ENCODE data around the gene FRYL. TPM values are rescaled to one million over a fixed set of nuclear protein-coding genes. Genes with fewer than 3 reads are reported as not detected.

Gene FRYL
- total and polyA plus RNA-seq, 2 of the 8 experiments (the other 6 are each of a cell fraction or from before 2014, with no cell fraction given): 8.0 to 36.5 TPM

DNA sequence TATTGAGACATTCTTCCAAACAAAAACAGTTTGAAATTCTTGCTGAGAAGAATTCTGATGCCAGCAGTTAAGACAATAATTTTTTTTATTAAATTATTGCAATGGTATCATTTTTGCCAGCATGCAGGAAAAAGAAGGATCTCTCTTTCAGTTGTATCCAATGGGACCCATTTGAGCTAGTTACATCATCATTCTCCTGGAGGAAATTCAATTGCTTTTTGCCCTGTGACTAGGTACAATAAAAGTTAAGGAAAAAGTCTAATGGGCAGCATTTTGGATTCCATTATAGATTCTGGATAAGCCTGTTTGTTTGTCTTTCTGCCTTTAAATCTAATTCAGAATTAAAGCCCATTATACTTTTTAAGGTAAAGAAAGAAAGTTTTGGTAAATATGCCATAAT, 10.5 kb upstream of the FRYL start:
- Histone ChIP-seq H2BK12ac (ENCODE audit: low read depth, low read length) (no peak overlapping the region), H4K8ac (ENCODE audit: extremely low read depth, insufficient read depth, low read length) (no peak overlapping the region), H3K36me3 (ENCODE audit: control insufficient read depth in 2 of 4, insufficient read depth in 4 of 4, low read length in 3 of 4) (no peaks in the 10 kb centered on the region), H4K20me1 (replicated peaks in 1 of 2; ENCODE audit: control insufficient read depth in 1 of 2, insufficient read depth in 2 of 2, low read length in 2 of 2) (no peaks in the 10 kb centered on the region), H3K23me2 (ENCODE audit: low read depth, low read length) (no peaks in the 10 kb centered on the region), H3K4me2 (ENCODE audit: insufficient read depth in 1 of 2, low read depth in 2 of 2, low read length in 2 of 2) (no peak overlapping the region), H3K56ac (replicated peaks; ENCODE audit: insufficient read length, low read depth, low read length) (no peak overlapping the region), H3K23ac (ENCODE audit: insufficient read length) (no peak overlapping the region), H3K4me1 (replicated peaks in 1 of 4; ENCODE audit: control insufficient read depth in 3 of 4, insufficient read depth in 4 of 4, low read length in 3 of 4) (peaks cover 0 to 3% (median 0%) of the 10 kb centered on the region in 4 experiments; a peak in 1 of 7 replicates), H3K18ac (ENCODE audit: extremely low read depth, low read length) (no peak overlapping the region), H4K5ac (ENCODE audit: insufficient read length, low read depth, low read length) (no peak overlapping the region), H3K79me1 (ENCODE audit: low read depth, low read length) (no peaks in the 10 kb centered on the region), H2AFZ (ENCODE audit: low read length) (no peak overlapping the region), H3K4me3 (ENCODE audit: extremely low read depth in 1 of 4, insufficient read depth in 2 of 4, low read depth in 3 of 4, low read length in 4 of 4) (no peak overlapping the region), H2AK5ac (ENCODE audit: low read depth, low read length) (no peak overlapping the region), H3K4ac (replicated peaks; ENCODE audit: insufficient read length, low read depth, low read length) (no peak overlapping the region), H3K79me2 (ENCODE audit: control insufficient read depth in 1 of 2, insufficient read depth in 2 of 2, low read length in 2 of 2) (no peaks in the 10 kb centered on the region), H3K27ac (ENCODE audit: low read depth, low read length) (no peak overlapping the region), H2BK5ac (ENCODE audit: low read depth, low read length) (no peak overlapping the region), H3K9ac (replicated peaks in 1 of 4; ENCODE audit: extremely low read depth in 1 of 4, low read depth in 3 of 4, low read length in 3 of 4) (no peak overlapping the region), H3K9me3 (ENCODE audit: insufficient read depth in 2 of 2, low read depth in 1 of 2, low read length in 1 of 2) (no peaks in the 10 kb centered on the region), H2BK15ac (ENCODE audit: low read length) (no peak overlapping the region), H2BK20ac (ENCODE audit: low read length) (no peak overlapping the region), H3K27me3 (replicated peaks in 1 of 4; ENCODE audit: control insufficient read depth in 3 of 4, extremely low read depth in 1 of 4, insufficient read depth in 3 of 4, low read length in 3 of 4) (no peaks in the 10 kb centered on the region), H2BK120ac (replicated peaks; ENCODE audit: low read depth, low read length) (no peak overlapping the region), H4K91ac (replicated peaks; ENCODE audit: insufficient read length, low read length) (no peak overlapping the region), H3K14ac (ENCODE audit: insufficient read length) (no peak overlapping the region)
- ChIA-PET CTCF (ENCODE audit: partially characterized antibody) (interaction anchor here (1.3 kb wide), 1 partner anchor 55 kb away, joined by 3 read pairs; no protein-coding TSS in a partner anchor), POLR2A (ENCODE audit: partially characterized antibody) (interaction anchor here (1.8 kb wide), 1 partner anchor 11 kb away, joined by 5 read pairs; the partner anchor contains the start of gene FRYL)
- FAIRE-seq (no peak), DNase-seq (ENCODE audit: low read depth in 1 of 2, low spot score in 2 of 2) (no peak)
- TF ChIP-seq SUZ12 (IDR thresholded peaks at IDR 0.05; ENCODE audit: low read length) (no peak), SIRT6 (IDR thresholded peaks at IDR 0.05; ENCODE audit: low read length) (no peak), EGR1 (IDR thresholded peaks at IDR 0.05; ENCODE audit: borderline replicate concordance, low read depth, low read length) (no peak), RFX5 (IDR thresholded peaks at IDR 0.05; ENCODE audit: borderline replicate concordance, low read depth, low read length) (no peak), NRF1 (IDR thresholded peaks at IDR 0.05; ENCODE audit: low read depth, low read length) (no peak), KDM1A (IDR thresholded peaks at IDR 0.05; ENCODE audit: borderline replicate concordance, low read length) (no peak), MAFK (IDR thresholded peaks at IDR 0.05; ENCODE audit: low read depth, low read length) (no peak), SP4 (IDR thresholded peaks at IDR 0.05; ENCODE audit: low read length) (no peak), RAD21 (IDR thresholded peaks at IDR 0.05 in 1 of 2, conservative IDR thresholded peaks at IDR 0.05 in 1 of 2; ENCODE audit: low read depth in 2 of 2, low read length in 2 of 2) (no peak), CHD1 (IDR thresholded peaks at IDR 0.05; ENCODE audit: low read depth, low read length) (no peak)
- TF ChIP-seq, protein P1, sequence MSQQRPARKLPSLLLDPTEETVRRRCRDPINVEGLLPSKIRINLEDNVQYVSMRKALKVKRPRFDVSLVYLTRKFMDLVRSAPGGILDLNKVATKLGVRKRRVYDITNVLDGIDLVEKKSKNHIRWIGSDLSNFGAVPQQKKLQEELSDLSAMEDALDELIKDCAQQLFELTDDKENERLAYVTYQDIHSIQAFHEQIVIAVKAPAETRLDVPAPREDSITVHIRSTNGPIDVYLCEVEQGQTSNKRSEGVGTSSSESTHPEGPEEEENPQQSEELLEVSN (IDR thresholded peaks at IDR 0.05): no peak
- TF ChIP-seq, protein P2, sequence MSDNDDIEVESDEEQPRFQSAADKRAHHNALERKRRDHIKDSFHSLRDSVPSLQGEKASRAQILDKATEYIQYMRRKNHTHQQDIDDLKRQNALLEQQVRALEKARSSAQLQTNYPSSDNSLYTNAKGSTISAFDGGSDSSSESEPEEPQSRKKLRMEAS (IDR thresholded peaks at IDR 0.05): no peak

Measured in H1 (cell line).